Smooth muscle cell of the coronary artery (primary cell): ENCODE measurements around the gene LHX5. TPM values are rescaled to one million over a fixed set of nuclear protein-coding genes. Genes with fewer than 3 reads are reported as not detected.

Experiments
- total RNA-seq: library from RNA; depleted of rRNA; stranded (reverse); fragments of >200 nt; gene quantifications from 2 replicates; pipeline ENCODE4 v1.2.3, GENCODE V29; 2014; ENCODE audit warnings: low replicate concordance

The LHX5 gene
- not detected in 2 replicates for total RNA-seq

DNA sequence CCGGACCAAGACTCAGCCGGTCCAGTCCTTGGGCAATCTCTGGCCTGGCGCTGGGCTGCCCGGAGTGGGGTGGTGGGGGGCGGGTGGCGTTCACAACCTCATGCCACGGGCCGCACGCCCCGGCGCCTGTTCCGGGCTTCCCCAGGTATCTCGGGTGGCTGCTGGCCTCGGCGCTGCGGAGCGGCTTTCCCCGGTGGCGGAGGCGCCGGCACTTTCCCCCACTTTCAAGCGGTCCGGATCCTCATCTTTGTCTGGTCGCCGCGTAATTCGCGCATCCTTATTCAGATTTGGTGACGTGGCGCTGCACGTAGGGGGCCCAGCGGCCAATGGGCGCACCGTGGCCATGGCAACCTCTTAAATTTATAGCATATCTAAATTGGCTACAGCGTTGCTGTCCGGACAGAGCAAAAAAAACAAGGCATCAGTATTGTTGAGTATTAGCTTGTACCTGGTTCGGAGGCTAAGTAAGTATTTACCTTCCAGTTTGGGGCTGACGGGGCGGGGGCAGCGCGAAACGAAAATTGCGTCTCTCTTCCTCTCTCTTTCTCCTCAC, at the start of gene LHX5:
Gene LHX5 (minus strand): TSS at position 253 of the 553 bp plus-strand sequence. CDS start 373 bp downstream, outside the sequence.

DNA sequence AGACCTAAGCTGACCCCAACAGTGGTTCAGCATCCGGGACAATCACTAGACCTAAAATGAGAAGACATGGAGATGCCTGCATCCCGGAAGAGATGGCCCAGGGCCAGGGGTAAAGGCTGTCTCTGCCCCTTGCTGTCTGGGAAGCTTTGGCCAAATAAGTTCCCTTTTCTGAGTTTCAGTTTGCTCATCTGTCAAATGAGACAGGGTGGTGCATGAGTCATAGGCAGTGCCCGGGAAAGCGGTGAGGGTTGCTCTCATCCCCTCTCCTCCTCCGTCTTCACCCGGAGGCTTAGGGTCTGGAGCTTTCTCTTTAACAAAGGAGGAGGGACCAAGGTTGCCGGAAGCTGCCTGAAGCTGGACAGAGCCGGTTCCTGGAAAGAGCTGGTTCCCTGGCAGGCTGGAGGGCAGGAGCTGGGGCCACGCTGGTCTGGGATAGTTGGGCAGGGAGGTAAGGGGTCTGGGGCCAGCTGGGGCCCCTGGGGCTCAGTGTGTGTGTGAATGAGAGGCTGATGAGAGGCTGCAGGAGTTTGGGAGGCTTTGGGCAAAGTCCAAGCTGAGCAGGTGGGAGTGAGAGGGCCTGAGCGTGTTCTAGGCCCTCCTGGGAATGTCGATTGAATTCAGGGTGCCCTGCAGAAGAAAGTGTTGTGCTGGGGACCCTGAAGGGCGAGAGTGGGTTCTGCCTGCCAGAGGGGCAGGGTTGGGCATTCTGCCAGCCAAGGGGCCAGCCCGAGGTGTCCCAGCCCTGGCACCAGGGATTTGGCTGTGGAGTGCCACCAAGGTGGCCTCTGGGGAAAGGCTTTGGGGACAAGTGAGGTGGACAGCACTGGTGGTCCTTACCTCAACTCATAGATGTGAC, 49.4 kb downstream of the LHX5 start, which contains the start of gene SDSL:
Gene SDSL (plus strand): TSS at position 351 of the 856 bp plus-strand sequence. CDS start 5,603 bp downstream, outside the sequence.

Other genes starting within 250 kb of the LHX5 start
- gene SLC8B1, start 136.8 kb downstream of the LHX5 start, total RNA-seq = 5.6 and 10.8 TPM in 2 replicates
- gene PLBD2, start 113.3 kb downstream of the LHX5 start, total RNA-seq = 18.5 and 23.4 TPM in 2 replicates
- gene SDS, start 68.0 kb downstream of the LHX5 start, total RNA-seq = not detected in 2 replicates
- gene SDSL, start 49.5 kb downstream of the LHX5 start, total RNA-seq = 7.0 and 21.7 TPM in 2 replicates